Amniotic stem cell (primary cell): ENCODE data around the gene B3GALT6.

Experiments
- DNase-seq: peaks from one replicate; lab custom pipeline; 2025; lab: John Stamatoyannopoulos, UW

The B3GALT6 gene

GRCh38 chr1:1231400-1232207 lies 433 bp upstream of the B3GALT6 start, which contains the start of gene SDF4:
TSS of gene SDF4 (minus strand) at chr1:1232001. CDS start at chr1:1228772, 3,229 bp downstream.
- DNase-seq, result peak; percentile 93

GRCh38 chr1:1232796-1233566 lies 944 bp downstream of the B3GALT6 start:
- no peak for DNase-seq

- no peak for DNase-seq
These were observed 1.5 kb downstream of the B3GALT6 start for GRCh38 chr1:1233567-1233892.

- DNase-seq, result no peak
These were observed 2.3 kb downstream of the B3GALT6 start for GRCh38 chr1:1234180-1234808.

- no peak for DNase-seq
These were observed 3.1 kb downstream of the B3GALT6 start for GRCh38 chr1:1235016-1235744.

GRCh38 chr1:1236176-1236763 lies 4.2 kb downstream of the B3GALT6 start:
- no peak for DNase-seq

- no peak for DNase-seq
These were observed 5.2 kb downstream of the B3GALT6 start for GRCh38 chr1:1236945-1237873.

GRCh38 chr1:1237874-1238701 lies 6.1 kb downstream of the B3GALT6 start:
- no peak for DNase-seq

GRCh38 chr1:1238702-1239178 lies 6.7 kb downstream of the B3GALT6 start:
- DNase-seq, result no peak

- no peak for DNase-seq
These were observed 7.2 kb downstream of the B3GALT6 start for GRCh38 chr1:1239227-1239613.

GRCh38 chr1:1239614-1240347 lies 7.7 kb downstream of the B3GALT6 start:
- DNase-seq, result no peak

- DNase-seq, result no peak
These were observed 8.3 kb downstream of the B3GALT6 start for GRCh38 chr1:1240348-1240732.

- no peak for DNase-seq
These were observed 9.0 kb downstream of the B3GALT6 start for GRCh38 chr1:1240822-1241587.

- no peak for DNase-seq
These were observed 9.7 kb downstream of the B3GALT6 start for GRCh38 chr1:1241588-1242219.

GRCh38 chr1:1242461-1243265 lies 10.6 kb downstream of the B3GALT6 start:
- DNase-seq, result no peak

- DNase-seq, result no peak
These were observed 11.2 kb downstream of the B3GALT6 start for GRCh38 chr1:1243266-1243660.

- DNase-seq, result no peak
These were observed 11.8 kb downstream of the B3GALT6 start for GRCh38 chr1:1243807-1244191.
